ENCODE results near the gene KLHDC4. TPM values are rescaled to one million over a fixed set of nuclear protein-coding genes. Genes with fewer than 3 reads are reported as not detected.
"Not testable (repeated sequence)": the region's sequence is repeated elsewhere in the genome, so short reads cannot be mapped to it uniquely, and the experiment has no call there.

KLHDC4 gene
- total RNA-seq (10 to 100 TPM in 9 of 10 donors, 1 to 10 TPM in 1; 7.8 to 19.0 (median 12.9) TPM), polyA plus RNA-seq (10 to 100 TPM; 14.3 to 31.7 TPM)
- long read RNA-seq, donor 1, full-length matches to known transcripts: 3 of 6 reads
- long read RNA-seq, donor 1, partial matches to known transcripts: 1 of 6 reads
- long read RNA-seq, donor 1, other reads (novel, unspliced or antisense): 2 of 6 reads
- long read RNA-seq, donor 2, full-length matches to known transcripts: 4 of 11 reads
- long read RNA-seq, donor 2, partial matches to known transcripts: 1 of 11 reads
- long read RNA-seq, donor 2, other reads (novel, unspliced or antisense): 6 of 11 reads
- long read RNA-seq, donor 3, full-length matches to known transcripts: 18 of 28 reads
- long read RNA-seq, donor 3, partial matches to known transcripts: 1 of 28 reads
- long read RNA-seq, donor 3, other reads (novel, unspliced or antisense): 9 of 28 reads

- H3K9me3 ChIP-seq: no peaks in the 10 kb centered on the region
- H3K4me1 ChIP-seq: peaks cover 5 to 23% (median 19%) of the 10 kb centered on the region in 9 donors
- peaks cover 0 to 1% (median 0%) of the 10 kb centered on the region in 7 donors for H3K27me3 ChIP-seq
- peaks cover 0 to 34% (median 0%) of the 10 kb centered on the region in 9 donors for H3K36me3 ChIP-seq
- H3K4me3 ChIP-seq: peak within 1 kb of the TSS; percentile 66 to 100 (median 95)
- WGBS, 2 donors: 1% methylated on average over 59 to 60 of the region's 60 CpGs
- intact Hi-C loops (cut with DNase I): loop anchor here in 7 of 10 donors (5.0 to 10.0 kb wide), 6 partner anchors 174 to 371 kb away; partner anchors contain the start of gene MAP1LC3B (in 2 of the 7)
- no peak for TF ChIP-seq CTCF (IDR thresholded peaks at IDR 0.05)
- DNase-seq: peak; percentile 88 to 89
- peak within 1 kb of the TSS in 9 of 10 donors; percentile 77 to 94 (median 86) for H3K27ac ChIP-seq
- ATAC-seq: peak; percentile 90 to 97 (median 96)
Measured at GRCh38 chr16:87765776-87766484, at the start of gene KLHDC4. Gene KLHDC4, minus strand, starts transcription at chr16:87765986. Its CDS starts 96 bp downstream, at chr16:87765890.

GRCh38 chr16:87815567-87815966 is 49.8 kb upstream of the KLHDC4 start:
- no peak overlapping the region for H3K4me3 ChIP-seq
- WGBS, 2 donors: 63 to 81% methylated on average over 5 of the region's 5 CpGs
- no peak for TF ChIP-seq CTCF (IDR thresholded peaks at IDR 0.05)
- H3K27me3 ChIP-seq: peaks cover 0 to under 1% (median 0%) of the 10 kb centered on the region in 7 donors
- ATAC-seq (no peak), DNase-seq (no peak)
- no peak overlapping the region for H3K27ac ChIP-seq
- H3K4me1 ChIP-seq: peaks cover 0 to 4% (median 0%) of the 10 kb centered on the region in 9 donors
- intact Hi-C loops (cut with DNase I): loop anchor here in 1 of 10 donors (1.0 kb wide), 1 partner anchor 11 kb away; no protein-coding TSS in a partner anchor
- H3K9me3 ChIP-seq: peaks cover 0 to 31% (median 16%) of the 10 kb centered on the region in 11 donors
- no peaks in the 10 kb centered on the region for H3K36me3 ChIP-seq

- Histone ChIP-seq H3K4me3 (no peak overlapping the region), H3K4me1 (peaks cover 0 to 10% (median 3%) of the 10 kb centered on the region in 9 donors), H3K27me3 (peaks cover 0 to 6% (median 4%) of the 10 kb centered on the region in 7 donors), H3K27ac (no peak overlapping the region), H3K9me3 (peaks cover 0 to 15% (median 6%) of the 10 kb centered on the region in 11 donors), H3K36me3 (no peaks in the 10 kb centered on the region)
- ATAC-seq (peak in 3 of 8 donors; percentile 31 to 63 (median 35)), DNase-seq (no peak)
- 19 to 23% methylated on average over 10 of the region's 10 CpGs for WGBS, 2 donors
- intact Hi-C loops (cut with DNase I): no loop called here
- TF ChIP-seq CTCF (IDR thresholded peaks at IDR 0.05): peak in 1 of 9 donors; percentile 8
Measured at GRCh38 chr16:87812200-87812656, 46.4 kb upstream of the KLHDC4 start.

GRCh38 chr16:87811454-87811853 is 45.7 kb upstream of the KLHDC4 start:
- intact Hi-C loops (cut with DNase I); DNase-seq; H3K27ac ChIP-seq; H3K27me3 ChIP-seq; H3K4me3 ChIP-seq; ATAC-seq; H3K9me3 ChIP-seq; H3K36me3 ChIP-seq: not testable (repeated sequence)
- 67 to 68% methylated on average over 1 of the region's 1 CpG for WGBS, 2 donors
- peaks cover 0 to 18% (median 10%) of the 10 kb centered on the region in 9 donors for H3K4me1 ChIP-seq

All from heart right ventricle (tissue), 16 donors.